Activated naive CD4-positive, alpha-beta T cell treated with Interleukin-2 at 50 U/mL for 16 hours (primary cell): ENCODE measurements around the gene ZNF396.

Experiments used
- DNase-seq: peaks from one replicate; pipeline ENCODE4 v3.0.0-alpha.2; 2020

Gene ZNF396

DNA sequence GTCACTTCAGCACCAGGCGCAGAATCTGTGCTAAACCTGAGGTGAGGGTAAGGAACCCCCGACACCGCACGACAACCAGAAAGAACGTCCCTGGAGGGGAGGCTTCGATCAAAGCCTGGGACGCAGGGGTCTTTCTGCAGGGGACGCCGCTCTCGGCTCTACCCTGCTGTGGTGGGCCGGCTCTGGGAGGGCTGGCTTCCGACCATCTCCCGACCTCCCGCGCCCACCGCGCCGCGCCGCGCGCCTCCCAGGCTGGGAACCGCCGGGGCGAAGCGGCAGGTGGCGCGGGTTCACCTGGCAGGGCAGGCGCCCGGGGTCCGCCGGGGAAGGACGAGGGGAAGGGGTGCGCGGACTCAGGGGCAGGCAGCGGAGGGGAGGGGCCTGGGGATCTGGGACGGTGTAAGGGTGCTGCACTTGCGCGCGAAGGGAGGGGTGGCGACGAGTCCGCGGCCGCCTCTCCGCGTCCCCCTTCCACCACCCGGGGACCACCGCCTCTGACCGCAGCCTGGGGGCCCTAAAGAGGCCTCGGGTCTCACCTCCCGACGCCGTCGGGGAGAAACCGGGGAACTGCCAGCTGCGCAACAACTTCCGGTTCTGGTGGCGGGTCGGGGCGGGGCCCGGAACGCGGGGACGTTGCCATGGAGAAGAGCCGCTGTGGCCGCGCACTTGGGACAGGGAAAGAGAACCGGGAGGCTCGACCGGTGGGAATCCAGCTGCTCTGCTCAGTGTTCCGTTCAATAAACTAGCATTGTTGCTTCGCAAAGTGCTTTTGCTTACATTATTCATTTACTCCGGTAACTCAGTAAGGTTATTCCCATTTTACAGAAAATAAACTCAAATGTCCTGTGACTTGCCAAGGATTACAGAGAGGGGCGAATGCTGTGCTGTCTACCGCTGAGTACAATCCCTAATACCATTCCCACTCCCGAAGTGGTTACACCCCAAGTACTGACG is at the start of gene ZNF396:
ZNF396 (minus strand) TSS at position 596 of the 954 bp plus-strand sequence. CDS start 3,045 bp downstream, outside the sequence.
- DNase-seq: peak; percentile 74

DNA sequence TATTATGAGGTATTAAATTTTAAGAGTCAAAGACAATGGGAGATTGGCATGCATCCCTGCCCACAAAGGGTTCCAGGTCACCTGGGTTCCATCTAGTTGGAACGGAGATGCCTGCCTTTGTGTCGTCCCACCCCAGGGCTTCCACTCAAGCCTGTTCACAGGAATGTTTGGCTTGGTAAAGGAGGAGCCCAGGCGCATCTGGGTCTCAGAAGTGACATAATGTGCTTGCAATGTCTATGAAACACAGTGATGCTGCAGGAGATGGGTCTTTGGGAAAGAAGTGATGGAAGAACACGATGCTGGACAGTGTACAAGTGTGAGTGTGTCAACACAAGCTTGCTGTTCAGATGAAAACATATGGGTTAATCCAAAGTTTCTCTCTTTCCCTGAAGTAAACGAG is 49.6 kb upstream of the ZNF396 start:
- no peak for DNase-seq

DNA sequence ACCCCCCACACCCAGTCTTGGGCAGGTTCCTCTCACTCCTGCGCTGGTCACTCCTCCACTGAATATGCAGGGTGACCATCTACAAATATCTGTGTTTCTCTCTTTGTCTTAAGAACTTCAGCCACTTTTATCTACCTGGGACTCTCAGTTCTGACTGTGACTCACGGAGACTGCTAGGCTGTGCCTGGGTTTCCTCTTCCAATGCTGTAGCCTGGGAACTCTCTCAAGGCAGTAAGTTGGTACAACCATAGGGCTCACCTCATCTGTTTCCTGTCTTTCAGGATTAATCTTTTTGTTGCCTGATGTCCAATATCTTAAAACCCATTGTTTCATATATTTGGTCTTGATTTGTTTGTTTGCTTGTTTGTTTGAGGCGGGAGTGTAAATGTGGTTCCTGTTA is 47.2 kb upstream of the ZNF396 start:
- DNase-seq: no peak

DNA sequence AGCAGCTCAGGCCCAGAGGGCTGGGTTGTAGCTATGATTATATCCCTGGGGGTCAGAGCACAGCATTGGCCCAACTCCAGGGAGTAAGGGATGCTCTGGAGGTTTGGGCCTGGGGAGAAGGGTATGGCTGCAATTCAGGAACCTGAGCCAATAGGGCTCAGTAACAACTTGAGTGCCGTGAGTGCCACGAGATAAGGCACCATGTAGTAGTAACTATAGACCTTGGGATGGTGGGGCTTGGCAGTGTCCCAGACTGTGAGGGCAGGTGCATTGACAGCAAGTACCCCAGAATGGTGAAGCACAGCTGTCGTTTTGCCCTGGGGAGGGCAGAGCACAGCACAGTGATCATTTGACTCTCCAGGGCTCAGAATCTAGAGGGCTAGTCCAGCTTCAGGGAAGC is 45.1 kb upstream of the ZNF396 start:
- no peak for DNase-seq

DNA sequence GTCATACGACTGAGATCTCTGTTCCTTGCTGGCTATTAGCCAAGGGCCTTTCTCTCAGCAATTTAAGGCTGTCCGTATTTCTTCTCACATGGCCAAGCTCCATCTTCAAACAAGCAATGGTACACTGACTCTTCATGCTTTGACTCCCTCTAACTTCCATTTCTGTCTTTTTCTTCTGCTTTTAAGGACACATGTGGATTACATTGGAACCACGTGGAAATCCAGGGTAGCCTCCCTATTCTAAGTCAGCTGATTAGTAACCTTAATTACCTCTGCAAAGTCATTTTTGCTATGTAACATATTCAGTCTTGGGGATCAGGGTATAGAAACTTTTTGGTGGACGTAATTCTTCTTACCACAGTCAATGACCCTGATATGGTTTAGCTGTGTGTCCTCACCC is 41.5 kb upstream of the ZNF396 start:
- DNase-seq: no peak

DNA sequence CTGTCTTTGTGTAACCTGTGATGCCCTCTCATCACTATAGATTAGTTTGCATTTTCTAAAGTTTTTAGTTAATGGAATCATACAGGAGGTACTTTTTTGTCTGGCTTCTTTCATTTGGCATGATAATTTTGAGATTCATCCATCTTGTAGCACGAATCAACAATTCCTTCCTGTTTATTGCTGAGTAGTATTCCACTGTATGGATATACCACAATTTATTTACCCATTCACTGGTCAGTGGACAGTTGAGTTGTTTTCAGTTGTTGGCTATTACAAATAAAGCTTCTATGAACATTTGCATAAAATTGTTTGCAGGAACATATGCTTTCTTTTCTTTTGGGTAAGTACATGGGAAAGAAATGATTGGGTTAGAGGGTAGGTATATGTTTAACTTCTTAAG is 40.1 kb upstream of the ZNF396 start:
- DNase-seq: no peak

DNA sequence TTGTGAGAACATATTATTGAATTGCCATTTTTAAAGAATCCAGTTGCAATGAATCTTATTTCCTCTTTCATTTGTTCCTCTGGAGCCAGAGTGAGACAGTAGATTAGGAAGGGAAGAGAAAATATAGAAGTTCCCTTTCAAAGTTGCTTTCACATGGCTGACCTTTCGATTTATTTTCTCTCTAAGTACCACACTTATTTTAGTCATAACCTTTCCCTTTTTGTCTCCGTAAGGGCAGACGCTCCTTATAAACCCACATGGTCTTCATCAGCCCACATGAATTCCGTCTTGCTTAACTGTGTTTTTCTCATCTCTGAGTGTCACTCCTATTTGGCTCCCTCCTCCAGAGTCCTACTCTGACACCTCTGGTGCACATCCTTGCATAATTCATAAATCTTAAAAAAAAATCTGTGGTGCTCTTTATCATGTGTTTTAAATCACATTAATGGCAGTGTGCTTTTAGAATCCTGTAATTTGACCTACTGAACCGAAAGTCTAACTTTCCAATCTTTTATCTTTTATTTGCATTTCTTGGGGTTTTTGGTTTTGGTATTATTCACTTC is 38.5 kb upstream of the ZNF396 start:
- no peak for DNase-seq

DNA sequence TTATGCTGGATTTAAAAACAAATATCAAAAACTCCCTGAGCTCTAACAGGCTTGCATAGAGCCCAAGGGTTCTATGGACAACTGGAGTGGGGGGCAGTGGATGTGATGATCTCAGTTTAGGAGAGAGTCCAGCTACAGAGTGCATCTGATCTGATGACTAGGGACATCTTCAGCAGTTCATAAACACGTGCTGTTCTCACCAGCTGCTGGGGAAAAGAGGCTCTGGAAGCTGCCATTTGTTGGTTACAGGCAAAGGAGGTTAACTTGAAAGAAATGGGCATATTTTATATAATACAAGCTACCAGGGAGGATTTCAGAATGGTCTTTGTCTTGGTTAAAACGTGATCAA is 36.0 kb upstream of the ZNF396 start:
- no peak for DNase-seq

DNA sequence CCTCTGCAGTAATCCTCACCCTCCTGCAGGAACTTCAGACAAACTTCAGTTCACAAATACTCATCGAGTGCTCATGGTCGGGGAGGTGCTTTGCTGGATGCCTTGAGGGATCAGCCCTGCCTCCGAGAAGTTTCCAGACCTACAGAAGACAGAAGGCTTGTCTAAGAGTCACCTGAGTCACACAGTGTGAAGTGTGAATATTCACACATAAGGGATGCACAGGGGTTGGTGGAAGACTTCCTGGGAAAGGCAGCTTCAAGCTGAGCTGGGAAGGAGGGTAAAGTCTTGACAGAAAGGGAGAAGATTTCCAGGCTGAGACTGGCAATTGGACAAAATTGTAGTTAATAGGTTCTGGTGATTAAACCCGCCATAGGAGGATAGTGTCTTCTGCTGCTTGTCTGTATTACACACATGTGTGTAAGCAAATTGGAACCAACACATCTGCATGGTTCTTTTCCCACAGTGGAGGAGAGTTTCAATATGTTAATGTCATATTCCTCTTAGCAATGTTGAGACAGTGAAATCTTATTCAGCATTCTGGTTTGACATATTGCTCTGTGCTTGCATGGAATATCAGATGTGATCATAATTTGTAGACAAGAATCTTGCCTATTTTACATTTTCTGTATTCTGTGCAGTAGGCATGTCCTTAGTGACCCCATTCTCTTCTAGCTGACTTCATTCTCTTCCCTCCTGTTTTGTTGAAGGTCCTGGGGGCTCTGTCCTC is 34.7 kb upstream of the ZNF396 start:
- DNase-seq: no peak

DNA sequence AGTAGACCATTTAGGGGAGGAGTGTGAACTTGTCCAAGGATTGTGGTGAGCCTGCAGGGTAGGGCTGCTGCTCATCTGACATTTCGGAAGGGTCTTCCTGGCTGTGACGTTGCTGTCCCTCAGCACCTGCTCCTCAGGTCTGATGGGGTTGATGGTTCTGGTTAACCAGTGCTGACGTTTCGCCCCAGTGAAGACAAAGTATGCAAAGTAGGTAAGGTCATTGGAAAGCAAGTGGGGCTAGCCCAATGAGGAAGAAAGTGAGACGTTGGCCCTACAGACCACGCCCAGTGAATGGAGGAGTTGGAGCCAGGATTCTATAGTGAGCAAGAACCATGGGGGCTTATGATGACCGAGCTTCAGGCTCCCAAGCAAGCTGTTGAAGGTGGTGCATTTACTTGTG is 33.4 kb upstream of the ZNF396 start:
- no peak for DNase-seq

DNA sequence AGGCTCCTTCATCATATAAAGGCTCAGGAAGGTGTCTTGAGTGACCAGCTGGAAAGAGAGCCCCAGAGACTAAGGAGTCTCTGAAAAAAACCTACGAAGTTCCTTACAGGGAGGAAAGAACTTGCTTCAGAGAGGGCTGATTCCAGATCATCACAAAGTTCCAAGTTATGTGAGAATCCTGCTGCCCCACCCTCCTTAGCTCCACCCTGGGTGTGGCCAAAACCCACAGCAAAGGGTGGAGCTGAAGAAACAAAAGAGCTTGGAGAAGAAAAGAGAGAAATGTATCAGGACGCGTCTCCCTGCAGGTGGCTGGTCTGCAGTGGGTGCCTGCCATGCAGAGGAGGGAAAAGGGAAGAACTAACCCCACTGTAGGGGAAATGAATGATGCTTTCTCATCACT is 32.8 kb upstream of the ZNF396 start:
- no peak for DNase-seq

DNA sequence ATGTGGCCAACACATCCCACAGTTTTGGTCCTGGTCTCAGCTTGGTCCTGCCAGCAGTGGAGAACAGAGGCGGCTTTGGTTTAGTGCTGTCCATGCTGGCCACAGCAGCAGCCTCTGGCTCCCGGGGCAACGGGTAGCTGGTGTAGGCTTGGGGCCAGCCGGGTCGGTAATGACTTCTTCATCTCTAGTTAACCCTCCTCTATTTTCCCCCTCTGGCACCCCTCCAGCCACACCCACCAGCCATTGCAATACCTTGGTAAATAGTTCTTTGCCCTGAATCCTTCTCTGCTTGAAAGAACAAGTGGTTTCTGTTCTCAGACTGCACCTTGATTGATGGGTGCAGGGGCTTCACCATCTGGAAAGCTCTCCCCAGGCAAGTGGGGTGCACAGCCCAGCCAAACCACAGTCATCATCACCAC is 31.7 kb upstream of the ZNF396 start:
- no peak for DNase-seq

DNA sequence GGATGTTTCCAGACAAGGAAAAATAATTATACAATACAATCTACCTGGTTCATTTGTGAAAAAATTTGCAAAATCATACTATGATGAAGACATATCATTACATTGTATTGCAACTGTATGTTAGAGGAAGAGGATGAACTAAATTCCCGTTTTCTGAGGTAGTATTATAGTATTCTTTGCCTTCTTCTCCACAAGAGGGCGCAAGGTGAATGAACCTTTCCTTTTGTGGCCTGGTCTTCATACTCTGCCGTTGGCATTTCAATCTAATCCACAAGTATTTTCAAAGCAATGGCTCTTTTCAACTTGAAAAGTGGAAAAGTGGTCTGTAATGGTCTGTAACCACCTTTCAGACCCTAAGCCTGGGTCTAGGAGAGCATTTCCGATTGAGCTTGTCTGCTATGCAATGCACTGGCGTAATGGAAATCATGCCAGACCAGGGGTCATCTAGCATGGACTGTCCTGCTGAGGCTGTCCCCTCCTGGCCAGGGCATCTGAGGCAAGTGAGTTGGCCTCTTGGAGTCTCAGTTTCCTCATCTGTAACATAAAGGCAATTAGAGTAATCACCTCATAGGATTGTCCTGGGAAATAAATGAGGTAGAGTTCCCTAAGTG is 30.8 kb upstream of the ZNF396 start:
- peak; percentile 19 for DNase-seq

DNA sequence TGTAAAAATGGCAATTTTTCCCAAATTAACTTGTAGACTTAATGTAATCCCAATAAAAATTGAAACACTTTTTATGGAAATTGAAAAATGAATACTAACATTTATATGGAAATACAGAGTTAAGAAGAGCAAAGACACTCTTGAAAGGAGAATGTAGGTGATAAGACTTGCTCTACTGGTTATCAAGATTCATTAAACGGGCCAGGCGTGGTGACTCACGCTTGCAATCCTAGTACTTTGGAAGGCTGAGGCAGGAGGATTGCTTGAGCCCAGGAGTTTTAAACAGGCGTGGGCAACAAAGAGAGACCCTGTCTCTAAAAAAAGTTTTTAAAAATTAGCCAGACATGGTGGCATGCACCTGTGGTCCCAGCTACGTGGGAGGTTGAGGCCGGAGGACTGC is 29.5 kb upstream of the ZNF396 start:
- DNase-seq: no peak

DNA sequence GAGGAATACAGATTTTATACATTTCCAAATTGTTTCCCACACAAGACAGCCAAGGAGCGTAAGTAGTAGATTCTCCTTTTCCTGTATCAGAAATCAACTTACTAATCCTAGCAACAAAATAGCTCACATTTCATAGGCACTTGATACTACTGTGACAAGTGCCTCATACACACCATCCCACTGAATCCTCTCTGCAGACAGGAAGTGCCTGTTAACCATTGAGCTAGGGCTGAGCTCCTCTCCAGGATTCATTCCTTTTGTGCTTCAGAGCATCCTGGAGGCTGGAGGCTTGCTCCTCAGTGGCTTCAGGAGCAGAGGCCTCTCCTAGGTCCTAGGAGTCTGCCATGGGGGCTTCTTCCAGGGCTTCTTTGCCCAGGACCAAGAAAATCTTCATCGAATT is 20.8 kb upstream of the ZNF396 start:
- no peak for DNase-seq

DNA sequence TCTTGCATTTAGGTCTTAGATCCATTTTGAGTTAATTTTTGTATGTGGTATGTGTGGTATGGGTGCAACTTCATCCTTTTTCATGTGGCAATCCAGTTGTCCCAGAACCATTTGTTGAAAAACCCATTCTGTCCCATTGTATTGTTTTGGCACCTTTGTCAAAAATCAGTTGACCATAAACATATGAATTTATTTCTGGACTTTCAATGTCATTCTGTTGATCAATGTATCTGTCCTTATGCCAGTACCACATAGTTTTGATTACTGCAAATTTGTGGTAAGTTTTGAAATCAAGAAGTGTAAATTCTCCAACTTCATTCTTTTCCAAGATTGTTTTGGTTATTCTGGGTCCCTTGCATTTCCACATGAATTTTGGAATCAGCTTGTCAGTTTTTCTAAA is 16.6 kb upstream of the ZNF396 start:
- DNase-seq: no peak

DNA sequence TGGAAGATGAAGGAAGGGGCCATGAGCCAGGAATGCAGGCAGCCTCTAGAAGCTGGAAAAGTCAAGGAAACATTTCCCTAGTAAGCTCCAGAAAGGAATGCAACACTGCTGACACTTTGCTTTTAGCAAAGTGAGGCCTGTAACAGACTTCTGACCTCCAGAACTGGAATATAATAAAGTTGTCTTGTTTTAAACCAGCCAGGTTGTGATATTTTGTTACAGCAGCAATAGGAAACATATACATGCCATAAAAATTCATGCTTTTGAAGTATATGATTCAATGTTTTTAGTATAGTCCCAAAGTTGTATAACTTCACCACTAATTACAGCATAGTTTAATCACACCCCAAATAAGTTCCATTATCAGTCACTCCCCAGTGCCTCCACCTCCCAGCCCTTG is 15.2 kb upstream of the ZNF396 start:
- DNase-seq: no peak

DNA sequence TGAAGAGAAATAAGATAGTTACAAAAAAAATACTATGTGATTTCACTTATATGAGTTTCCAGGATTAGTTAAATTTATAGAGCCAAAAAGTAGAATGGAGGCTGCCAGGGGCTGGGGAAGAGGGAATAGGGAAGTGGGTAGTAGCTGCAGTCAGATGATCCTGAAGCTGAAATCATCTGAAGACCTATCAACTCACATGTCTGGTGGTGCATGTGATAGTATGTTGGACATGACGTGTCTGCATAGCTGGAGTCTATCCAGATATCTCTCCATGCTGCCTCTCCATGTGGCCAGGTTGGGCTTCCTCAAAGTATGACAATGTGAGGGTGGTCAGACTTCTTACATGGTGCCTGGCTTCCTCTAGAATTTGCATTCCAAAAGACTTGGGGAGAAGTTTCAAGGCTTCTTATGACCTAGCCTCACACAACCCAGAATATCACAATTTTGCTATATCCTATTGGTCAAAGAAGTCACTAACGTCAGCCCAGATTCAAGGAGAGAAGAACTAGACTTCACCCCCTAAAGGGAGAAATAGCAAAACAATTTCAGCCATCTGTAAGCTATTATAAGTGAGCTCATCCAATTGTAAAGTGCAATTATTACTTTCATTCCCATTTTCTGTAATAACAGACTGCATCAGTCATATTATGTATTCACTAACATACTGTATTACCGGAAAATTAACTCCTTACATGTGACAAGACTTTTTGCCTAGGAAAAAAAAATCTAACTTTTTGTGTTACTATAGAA is 14.0 kb upstream of the ZNF396 start:
- no peak for DNase-seq

DNA sequence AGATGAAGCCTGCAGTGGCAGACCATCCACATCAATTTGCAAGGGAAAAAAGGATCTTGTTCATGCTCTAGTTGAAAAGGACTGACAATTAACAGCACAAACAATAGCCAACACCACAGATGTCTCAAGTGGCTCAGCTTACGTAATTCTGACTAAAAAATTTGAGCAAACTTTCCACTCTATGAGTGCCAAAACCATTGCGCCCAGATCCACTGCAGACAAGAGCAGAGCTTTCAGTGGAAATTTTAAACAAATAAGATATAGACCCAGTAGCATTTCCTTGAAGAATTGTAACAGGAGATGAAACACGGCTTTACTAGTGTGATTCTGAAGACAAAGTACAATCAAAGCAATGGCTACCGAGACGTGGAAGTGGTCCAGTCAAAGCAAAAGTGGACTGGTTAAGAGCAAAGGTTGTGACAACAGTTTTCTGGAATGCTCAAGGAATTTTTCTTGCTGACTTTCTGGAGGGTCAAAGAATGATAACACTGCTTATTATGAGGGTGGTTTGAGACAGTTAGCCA is 12.0 kb upstream of the ZNF396 start:
- DNase-seq: no peak

DNA sequence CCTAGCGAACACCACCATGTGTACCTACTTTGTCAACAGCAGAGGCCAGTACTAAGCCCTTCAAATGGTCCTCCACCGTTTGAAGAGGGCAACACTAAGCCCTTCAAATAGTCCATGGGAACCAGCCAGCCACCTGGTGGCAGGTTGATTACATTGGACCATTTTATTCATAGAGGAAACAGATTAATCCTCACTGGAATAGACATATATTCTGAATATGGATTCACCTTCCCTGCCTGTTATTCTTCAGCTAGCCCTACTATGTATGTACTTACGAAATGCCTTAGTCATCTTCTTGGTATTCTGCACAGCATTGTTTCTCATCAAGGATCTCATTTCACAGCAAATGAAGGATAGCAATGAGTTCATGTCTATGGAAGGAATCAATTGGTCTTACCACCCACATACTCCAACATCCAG is 10.0 kb upstream of the ZNF396 start:
- DNase-seq: no peak

DNA sequence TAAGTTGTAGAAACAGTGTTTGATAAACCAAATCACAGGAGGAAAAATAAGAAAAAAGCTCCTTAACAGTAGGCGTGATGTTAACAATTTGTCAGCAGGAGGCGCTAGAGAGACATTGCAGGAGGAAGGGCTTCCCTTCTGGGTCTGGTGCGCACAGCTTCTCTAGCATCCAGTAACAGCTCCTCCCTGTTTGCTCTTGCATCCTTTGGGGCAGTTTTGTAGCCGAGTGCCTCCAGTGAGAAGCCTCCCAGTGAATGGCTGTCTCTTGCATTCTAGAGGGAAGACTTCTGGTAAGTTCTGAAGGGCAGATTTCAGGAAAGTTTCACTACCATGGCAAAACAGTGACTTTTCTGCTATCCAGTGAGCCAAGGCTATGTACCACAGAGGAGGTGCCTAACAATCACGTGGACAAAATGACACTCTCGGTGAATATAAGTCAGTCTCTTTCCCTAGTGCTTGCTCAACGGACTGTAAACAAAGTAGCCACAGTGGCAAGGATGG is 9.5 kb upstream of the ZNF396 start:
- DNase-seq: peak; percentile 54

DNA sequence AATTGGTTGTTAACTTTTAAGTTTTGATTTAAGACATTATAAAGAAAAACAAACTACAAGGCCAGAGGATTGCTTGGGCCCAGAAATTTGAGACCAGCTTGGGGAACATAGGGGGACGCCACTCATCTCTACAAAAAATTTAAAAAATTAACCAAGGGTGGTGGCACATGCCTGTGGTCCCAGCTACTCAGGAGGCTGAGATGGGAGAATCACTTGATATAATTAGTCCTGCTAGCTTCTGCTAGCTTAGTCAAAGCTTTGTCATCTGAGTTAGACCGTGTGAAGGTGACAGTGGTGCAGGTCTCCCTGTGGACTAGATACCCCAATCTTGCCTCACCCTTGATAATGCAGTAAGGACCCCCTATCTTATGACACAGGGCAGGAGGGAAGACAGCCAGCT is 6.0 kb upstream of the ZNF396 start:
- DNase-seq: no peak
